Gastrocnemius medialis (tissue), 4 donors: ENCODE results near the gene FAM177B.

Experiments
- POLR2A ChIP-seq, 2 donors: fragments of 450-650 bp; IDR thresholded peaks; one replicate each; pipeline ENCODE4 v1.6.1; 2017; ENCODE audit warnings: antibody characterized with exemption in 2 of 2, mild to moderate bottlenecking in 2 of 2, moderate library complexity in 2 of 2
- TF ChIP-seq, protein P1 (sequence below), 5 experiments: fragments of 450-650 bp in 3 of 5; fragments of 200-600 bp in 2 of 5; sonication (generic) in 2 of 5; IDR thresholded peaks in 4 of 5; conservative IDR thresholded peaks in 1 of 5; 1 replicate in 4 of 5; 2 replicates in 1 of 5; pipeline ENCODE4 v1.5.1; 2016 to 2019; ENCODE audit warnings: antibody characterized with exemption in 5 of 5, mild to moderate bottlenecking in 3 of 5, moderate library complexity in 3 of 5

DNA sequence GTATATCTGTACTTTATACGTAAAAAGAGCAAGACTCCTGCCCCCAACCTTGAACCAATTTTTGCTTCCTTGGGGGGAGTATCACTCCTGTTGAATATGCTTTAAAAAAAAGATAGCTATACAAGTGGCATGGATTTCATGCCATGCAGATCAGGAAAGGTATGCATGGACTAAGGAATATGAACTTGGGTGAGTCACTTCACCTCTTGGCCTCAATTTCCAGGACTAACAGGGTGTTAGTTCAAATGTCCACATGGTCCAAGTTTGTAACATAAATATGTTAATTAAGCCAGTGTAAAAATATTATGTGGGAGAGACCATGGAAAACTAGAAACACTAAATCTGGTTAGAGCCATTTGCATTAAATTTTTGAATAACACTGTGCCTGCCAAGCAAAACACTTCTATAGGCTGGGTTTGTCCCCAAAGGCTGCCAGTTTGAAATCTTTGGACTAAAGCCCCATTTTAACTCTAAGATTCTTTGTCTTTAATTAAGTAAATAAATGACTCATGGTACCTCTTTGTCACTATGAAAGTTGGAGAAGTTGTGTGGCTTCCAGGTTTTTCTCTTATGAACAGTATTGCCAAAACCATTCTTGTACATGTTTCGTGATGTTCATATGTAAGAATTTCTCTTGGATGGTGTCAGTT is 33.1 kb downstream of the FAM177B start:
- no peak for TF ChIP-seq POLR2A (IDR thresholded peaks at IDR 0.05)
- TF ChIP-seq, protein P1, sequence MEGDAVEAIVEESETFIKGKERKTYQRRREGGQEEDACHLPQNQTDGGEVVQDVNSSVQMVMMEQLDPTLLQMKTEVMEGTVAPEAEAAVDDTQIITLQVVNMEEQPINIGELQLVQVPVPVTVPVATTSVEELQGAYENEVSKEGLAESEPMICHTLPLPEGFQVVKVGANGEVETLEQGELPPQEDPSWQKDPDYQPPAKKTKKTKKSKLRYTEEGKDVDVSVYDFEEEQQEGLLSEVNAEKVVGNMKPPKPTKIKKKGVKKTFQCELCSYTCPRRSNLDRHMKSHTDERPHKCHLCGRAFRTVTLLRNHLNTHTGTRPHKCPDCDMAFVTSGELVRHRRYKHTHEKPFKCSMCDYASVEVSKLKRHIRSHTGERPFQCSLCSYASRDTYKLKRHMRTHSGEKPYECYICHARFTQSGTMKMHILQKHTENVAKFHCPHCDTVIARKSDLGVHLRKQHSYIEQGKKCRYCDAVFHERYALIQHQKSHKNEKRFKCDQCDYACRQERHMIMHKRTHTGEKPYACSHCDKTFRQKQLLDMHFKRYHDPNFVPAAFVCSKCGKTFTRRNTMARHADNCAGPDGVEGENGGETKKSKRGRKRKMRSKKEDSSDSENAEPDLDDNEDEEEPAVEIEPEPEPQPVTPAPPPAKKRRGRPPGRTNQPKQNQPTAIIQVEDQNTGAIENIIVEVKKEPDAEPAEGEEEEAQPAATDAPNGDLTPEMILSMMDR (IDR thresholded peaks at IDR 0.05 in 4 of 5, conservative IDR thresholded peaks at IDR 0.05 in 1 of 5) = no peak
